Measurements from ENCODE around the gene BMI1.

The BMI1 gene

GRCh38 chr10:22315455-22316285 lies 5.2 kb upstream of the BMI1 start:
- no peaks in the 10 kb centered on the region for H3K36me3 ChIP-seq (ENCODE audit: insufficient read depth, low read length)
- H3K4me1 ChIP-seq (ENCODE audit: insufficient read depth, low read length) = no peaks in the 10 kb centered on the region
- no peaks in the 10 kb centered on the region for H3K9me3 ChIP-seq (ENCODE audit: control insufficient read depth, insufficient read depth, low read length)
- peak overlapping the region; percentile 69; the same call in 1 of the 2 replicates for H3K9ac ChIP-seq (ENCODE audit: low read depth, low read length)

- no peaks in the 10 kb centered on the region for H3K9me3 ChIP-seq (ENCODE audit: control insufficient read depth, insufficient read depth, low read length)
- H3K9ac ChIP-seq (ENCODE audit: low read depth, low read length) = peak within 1 kb of the TSS; percentile 69
- no peaks in the 10 kb centered on the region for H3K36me3 ChIP-seq (ENCODE audit: insufficient read depth, low read length)
- H3K4me1 ChIP-seq (ENCODE audit: insufficient read depth, low read length) = no peaks in the 10 kb centered on the region
These were observed 4.4 kb upstream of the BMI1 start, which contains the start of gene COMMD3 for GRCh38 chr10:22316286-22317075. Gene COMMD3, plus strand, starts transcription at chr10:22316388. Its CDS starts 30 bp downstream, at chr10:22316418.

- Histone ChIP-seq H3K4me1 (ENCODE audit: insufficient read depth, low read length) (no peaks in the 10 kb centered on the region), H3K9me3 (ENCODE audit: control insufficient read depth, insufficient read depth, low read length) (no peaks in the 10 kb centered on the region), H3K36me3 (ENCODE audit: insufficient read depth, low read length) (no peaks in the 10 kb centered on the region), H3K9ac (ENCODE audit: low read depth, low read length) (peak overlapping the region; percentile 69; the same call in 1 of the 2 replicates)
These were observed 3.9 kb upstream of the BMI1 start for GRCh38 chr10:22317076-22317370.

- no peaks in the 10 kb centered on the region for H3K36me3 ChIP-seq (ENCODE audit: insufficient read depth, low read length)
These were observed 2.9 kb upstream of the BMI1 start for GRCh38 chr10:22317771-22318565.

GRCh38 chr10:22318772-22319171 lies 2.1 kb upstream of the BMI1 start:
- Histone ChIP-seq H3K9me3 (ENCODE audit: control insufficient read depth, insufficient read depth, low read length) (no peaks in the 10 kb centered on the region), H3K9ac (ENCODE audit: low read depth, low read length) (no peak overlapping the region), H3K36me3 (ENCODE audit: insufficient read depth, low read length) (no peaks in the 10 kb centered on the region), H3K4me1 (ENCODE audit: insufficient read depth, low read length) (peaks cover 6% of the 10 kb centered on the region)

More at GRCh38 chr10:22317771-22318565, 2.9 kb upstream of the BMI1 start:
- Histone ChIP-seq H3K4me1 (ENCODE audit: insufficient read depth, low read length) (no peaks in the 10 kb centered on the region), H3K9ac (ENCODE audit: low read depth, low read length) (no peak overlapping the region), H3K9me3 (ENCODE audit: control insufficient read depth, insufficient read depth, low read length) (no peaks in the 10 kb centered on the region)

- peaks cover 14% of the 10 kb centered on the region for H3K4me1 ChIP-seq (ENCODE audit: insufficient read depth, low read length)
These were observed 1.3 kb upstream of the BMI1 start for GRCh38 chr10:22319547-22319979.

GRCh38 chr10:22319980-22320558 lies 830 bp upstream of the BMI1 start:
- H3K4me1 ChIP-seq (ENCODE audit: insufficient read depth, low read length) = peaks cover 19% of the 10 kb centered on the region
- H3K9ac ChIP-seq (ENCODE audit: low read depth, low read length) = peak overlapping the region; percentile 38; the same call in 1 of the 2 replicates
- no peaks in the 10 kb centered on the region for H3K9me3 ChIP-seq (ENCODE audit: control insufficient read depth, insufficient read depth, low read length)

More at GRCh38 chr10:22319547-22319979, 1.3 kb upstream of the BMI1 start:
- Histone ChIP-seq H3K9ac (ENCODE audit: low read depth, low read length) (no peak overlapping the region), H3K36me3 (ENCODE audit: insufficient read depth, low read length) (no peaks in the 10 kb centered on the region), H3K9me3 (ENCODE audit: control insufficient read depth, insufficient read depth, low read length) (no peaks in the 10 kb centered on the region)

GRCh38 chr10:22321156-22321923 lies 441 bp downstream of the BMI1 start:
- no peaks in the 10 kb centered on the region for H3K36me3 ChIP-seq (ENCODE audit: insufficient read depth, low read length)
- H3K9me3 ChIP-seq (ENCODE audit: control insufficient read depth, insufficient read depth, low read length) = no peaks in the 10 kb centered on the region
- peaks cover 21% of the 10 kb centered on the region for H3K4me1 ChIP-seq (ENCODE audit: insufficient read depth, low read length)
- peak overlapping the region; percentile 67 for H3K9ac ChIP-seq (ENCODE audit: low read depth, low read length)

More at GRCh38 chr10:22319980-22320558, 830 bp upstream of the BMI1 start:
- H3K36me3 ChIP-seq (ENCODE audit: insufficient read depth, low read length) = no peaks in the 10 kb centered on the region

GRCh38 chr10:22321924-22322640 lies 1.2 kb downstream of the BMI1 start:
- H3K4me1 ChIP-seq (ENCODE audit: insufficient read depth, low read length) = peaks cover 26% of the 10 kb centered on the region
- no peaks in the 10 kb centered on the region for H3K9me3 ChIP-seq (ENCODE audit: control insufficient read depth, insufficient read depth, low read length)
- H3K9ac ChIP-seq (ENCODE audit: low read depth, low read length) = peak overlapping the region; percentile 69; the same call in 1 of the 2 replicates
- no peaks in the 10 kb centered on the region for H3K36me3 ChIP-seq (ENCODE audit: insufficient read depth, low read length)

- H3K9me3 ChIP-seq (ENCODE audit: control insufficient read depth, insufficient read depth, low read length) = no peaks in the 10 kb centered on the region
- H3K4me1 ChIP-seq (ENCODE audit: insufficient read depth, low read length) = peaks cover 26% of the 10 kb centered on the region
- peak overlapping the region; percentile 69; the same call in 1 of the 2 replicates for H3K9ac ChIP-seq (ENCODE audit: low read depth, low read length)
- no peaks in the 10 kb centered on the region for H3K36me3 ChIP-seq (ENCODE audit: insufficient read depth, low read length)
These were observed 1.8 kb downstream of the BMI1 start for GRCh38 chr10:22322641-22323160.

- Histone ChIP-seq H3K9me3 (ENCODE audit: control insufficient read depth, insufficient read depth, low read length) (no peaks in the 10 kb centered on the region), H3K9ac (ENCODE audit: low read depth, low read length) (no peak overlapping the region), H3K4me1 (ENCODE audit: insufficient read depth, low read length) (peaks cover 26% of the 10 kb centered on the region), H3K36me3 (ENCODE audit: insufficient read depth, low read length) (no peaks in the 10 kb centered on the region)
These were observed 2.8 kb downstream of the BMI1 start for GRCh38 chr10:22323538-22324305.

- Histone ChIP-seq H3K4me1 (ENCODE audit: insufficient read depth, low read length) (peaks cover 26% of the 10 kb centered on the region), H3K9ac (ENCODE audit: low read depth, low read length) (peak overlapping the region; percentile 66; the same call in 1 of the 2 replicates), H3K36me3 (ENCODE audit: insufficient read depth, low read length) (no peaks in the 10 kb centered on the region), H3K9me3 (ENCODE audit: control insufficient read depth, insufficient read depth, low read length) (no peaks in the 10 kb centered on the region)
These were observed 3.5 kb downstream of the BMI1 start for GRCh38 chr10:22324413-22324812.
